Erythroblast (primary cell): ENCODE data around the gene S100PBP.

ENCODE experiments used
- GATA1 ChIP-seq: IDR thresholded peaks from 2 replicates; pipeline ENCODE4 v1.6.1; 2011; ENCODE audit warnings: low read depth, mild to moderate bottlenecking, control low read depth, low read length, moderate library complexity
- POLR2A ChIP-seq: IDR thresholded peaks from 2 replicates; pipeline ENCODE4 v1.6.1; 2011; ENCODE audit warnings: mild to moderate bottlenecking, low read length

DNA sequence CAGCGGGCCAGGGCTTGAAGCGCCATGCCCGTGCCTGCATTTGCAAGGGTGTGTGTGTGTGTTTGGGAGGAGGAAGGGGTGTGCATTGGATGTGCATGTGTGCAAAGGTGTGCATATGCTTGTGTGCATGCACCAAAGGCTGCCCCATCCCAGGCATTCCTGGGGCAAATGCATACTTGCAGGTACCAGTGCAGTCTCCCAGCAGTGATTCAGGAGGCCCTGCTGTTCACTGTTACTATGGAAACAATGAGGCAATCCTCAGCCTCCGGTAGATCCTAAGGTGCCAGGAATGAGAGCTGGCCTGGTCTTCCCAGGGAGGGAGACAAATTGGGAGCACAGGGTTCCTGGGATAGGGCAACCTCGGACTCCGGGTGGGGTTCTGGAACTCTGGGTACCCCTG is 60.7 kb downstream of the S100PBP start:
- no peak for TF ChIP-seq POLR2A
- TF ChIP-seq GATA1, result no peak
